GM12864 (cell line): ENCODE data around the gene LZTR1.
"Not testable (repeated sequence)": the region's sequence is repeated elsewhere in the genome, so short reads cannot be mapped to it uniquely, and the experiment has no call there.

ENCODE experiments used
- DNase-seq: peaks from one replicate; pipeline ENCODE4 v3.0.0-alpha.2; 2011; ENCODE audit warnings: low read depth
- H3K4me3 ChIP-seq: 2 replicates; pipeline ENCODE4 v1.5.1; 2011; ENCODE audit warnings: mild to moderate bottlenecking, low read depth, low read length, control low read depth
- TF ChIP-seq, protein P1 (sequence below): IDR thresholded peaks from 2 replicates; pipeline ENCODE4 v1.5.1; 2011; ENCODE audit warnings: low read depth, mild to moderate bottlenecking, moderate library complexity, low read length, control low read depth, inconsistent platforms; ENCODE audit errors: missing control alignments

The LZTR1 gene

DNA sequence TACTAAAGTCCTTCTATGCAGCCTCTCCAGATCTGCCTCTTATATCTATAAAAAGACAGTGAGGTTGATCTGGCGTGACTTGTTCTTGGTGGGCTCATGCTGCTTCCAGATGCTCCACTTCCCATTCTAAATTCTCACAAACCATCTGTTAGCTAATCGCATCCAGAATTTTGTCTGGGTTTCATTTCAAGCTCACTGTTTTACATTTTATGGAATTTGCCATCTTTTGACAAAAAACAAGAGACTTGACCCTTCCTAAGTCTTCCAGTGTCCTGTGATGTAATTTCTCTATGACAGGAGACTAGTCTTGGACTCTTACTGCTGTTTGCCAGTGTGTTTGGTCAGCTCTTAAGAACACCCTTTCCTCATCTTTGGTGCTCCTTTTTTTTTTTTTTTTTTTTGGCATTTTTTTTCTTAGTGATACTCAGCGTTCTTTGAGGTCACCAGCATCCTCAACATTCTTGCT is 41.9 kb upstream of the LZTR1 start:
- TF ChIP-seq, protein P1, sequence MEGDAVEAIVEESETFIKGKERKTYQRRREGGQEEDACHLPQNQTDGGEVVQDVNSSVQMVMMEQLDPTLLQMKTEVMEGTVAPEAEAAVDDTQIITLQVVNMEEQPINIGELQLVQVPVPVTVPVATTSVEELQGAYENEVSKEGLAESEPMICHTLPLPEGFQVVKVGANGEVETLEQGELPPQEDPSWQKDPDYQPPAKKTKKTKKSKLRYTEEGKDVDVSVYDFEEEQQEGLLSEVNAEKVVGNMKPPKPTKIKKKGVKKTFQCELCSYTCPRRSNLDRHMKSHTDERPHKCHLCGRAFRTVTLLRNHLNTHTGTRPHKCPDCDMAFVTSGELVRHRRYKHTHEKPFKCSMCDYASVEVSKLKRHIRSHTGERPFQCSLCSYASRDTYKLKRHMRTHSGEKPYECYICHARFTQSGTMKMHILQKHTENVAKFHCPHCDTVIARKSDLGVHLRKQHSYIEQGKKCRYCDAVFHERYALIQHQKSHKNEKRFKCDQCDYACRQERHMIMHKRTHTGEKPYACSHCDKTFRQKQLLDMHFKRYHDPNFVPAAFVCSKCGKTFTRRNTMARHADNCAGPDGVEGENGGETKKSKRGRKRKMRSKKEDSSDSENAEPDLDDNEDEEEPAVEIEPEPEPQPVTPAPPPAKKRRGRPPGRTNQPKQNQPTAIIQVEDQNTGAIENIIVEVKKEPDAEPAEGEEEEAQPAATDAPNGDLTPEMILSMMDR: no peak
- no peak for DNase-seq
- H3K4me3 ChIP-seq: no peak overlapping the region

DNA sequence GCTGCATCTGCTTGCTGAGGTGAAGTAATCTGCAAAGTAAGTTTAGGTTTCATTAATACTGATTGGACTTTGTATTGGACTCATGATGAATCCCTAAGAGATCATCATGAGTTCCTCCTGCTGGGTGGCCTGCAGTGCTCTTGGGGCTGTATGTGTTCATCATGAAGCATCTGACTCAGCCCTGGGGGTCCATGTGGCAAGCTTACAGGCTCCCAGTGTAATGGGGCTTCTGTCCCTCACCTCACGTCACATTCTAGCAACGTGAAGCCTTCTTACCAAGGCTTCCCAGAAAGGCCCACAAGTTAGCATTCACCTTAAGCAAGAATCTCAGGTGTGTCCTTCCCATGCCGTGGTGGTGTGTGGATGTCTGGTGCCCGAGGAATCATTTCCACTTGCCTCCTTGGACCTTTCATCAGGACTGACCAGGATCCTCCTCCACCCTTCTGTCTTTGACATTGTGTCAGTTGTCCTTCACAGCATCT is 41.2 kb upstream of the LZTR1 start:
- DNase-seq: no peak
- TF ChIP-seq, protein P1: no peak
- H3K4me3 ChIP-seq: no peak overlapping the region

DNA sequence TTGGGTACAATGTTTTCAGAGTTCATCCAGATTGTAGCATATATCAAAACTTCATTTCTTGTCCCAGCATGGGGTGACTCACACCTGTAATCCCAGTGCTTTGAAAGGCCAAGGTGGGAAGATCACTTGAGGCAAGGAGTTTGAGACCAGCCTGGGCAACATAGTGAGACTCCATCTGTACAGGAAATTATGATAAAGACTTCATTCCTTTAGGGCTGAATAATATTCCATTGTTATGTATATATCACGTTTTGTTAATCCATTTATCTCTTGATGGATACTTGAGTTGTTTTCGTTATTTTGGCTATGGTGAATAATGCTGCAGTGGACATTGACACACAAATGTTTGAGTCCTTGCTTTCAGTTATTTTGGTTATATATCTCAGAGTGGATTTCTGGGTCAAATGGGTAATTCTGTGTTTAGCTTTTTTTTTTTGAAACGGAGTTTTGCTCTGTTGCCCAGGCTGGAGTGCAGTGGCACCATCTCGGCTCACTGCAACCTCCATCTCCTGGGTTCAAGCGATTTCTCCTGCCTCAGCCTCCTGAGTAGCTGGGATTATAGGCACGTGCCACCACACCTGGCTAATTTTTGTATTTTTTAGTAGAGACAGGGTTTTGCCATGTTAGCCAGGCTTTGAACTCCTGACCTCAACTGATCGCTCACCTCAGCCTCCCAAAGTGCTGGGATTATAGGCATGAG is 39.7 kb upstream of the LZTR1 start:
- not testable (repeated sequence) for DNase-seq, H3K4me3 ChIP-seq

DNA sequence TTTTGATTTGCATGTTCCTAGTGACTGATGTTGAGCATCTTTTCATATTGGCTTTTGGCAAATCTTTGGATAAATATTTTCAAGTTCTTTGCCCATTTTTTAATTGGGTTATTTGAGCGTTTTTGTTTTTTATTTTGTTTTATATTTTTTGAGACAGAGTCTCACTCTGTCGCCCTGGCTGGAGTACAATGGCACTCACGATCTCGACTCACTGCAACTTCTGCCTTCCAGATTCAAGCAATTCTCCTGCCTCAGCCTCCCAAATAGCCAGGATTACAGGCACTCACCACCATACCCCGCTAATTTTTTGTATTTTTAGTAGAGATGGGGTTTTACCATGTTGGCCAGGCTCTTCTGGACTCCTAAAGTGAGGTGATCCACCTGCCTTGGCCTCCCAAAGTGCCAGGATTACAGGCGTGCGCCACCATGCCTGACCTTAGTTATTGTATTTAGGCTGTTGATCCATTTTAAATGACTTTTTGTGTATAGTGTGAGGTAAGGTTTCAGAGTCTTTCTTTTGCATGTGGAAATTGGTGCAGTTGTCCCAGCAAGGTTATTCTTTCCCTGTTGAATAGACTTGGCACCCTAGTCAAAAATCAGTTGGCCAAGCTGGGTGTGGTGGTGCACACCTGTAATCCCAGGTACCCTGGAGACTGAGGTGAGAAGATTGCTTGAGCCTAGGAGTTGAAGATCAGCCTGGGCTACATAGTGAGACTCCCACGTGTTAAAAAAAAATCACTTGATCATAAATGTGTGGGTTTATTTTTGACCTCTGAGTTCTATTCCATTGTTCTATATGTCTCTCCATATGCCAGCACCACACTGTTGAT is 38.8 kb upstream of the LZTR1 start:
- DNase-seq: no peak
- no peak overlapping the region for H3K4me3 ChIP-seq
- TF ChIP-seq, protein P1: no peak

DNA sequence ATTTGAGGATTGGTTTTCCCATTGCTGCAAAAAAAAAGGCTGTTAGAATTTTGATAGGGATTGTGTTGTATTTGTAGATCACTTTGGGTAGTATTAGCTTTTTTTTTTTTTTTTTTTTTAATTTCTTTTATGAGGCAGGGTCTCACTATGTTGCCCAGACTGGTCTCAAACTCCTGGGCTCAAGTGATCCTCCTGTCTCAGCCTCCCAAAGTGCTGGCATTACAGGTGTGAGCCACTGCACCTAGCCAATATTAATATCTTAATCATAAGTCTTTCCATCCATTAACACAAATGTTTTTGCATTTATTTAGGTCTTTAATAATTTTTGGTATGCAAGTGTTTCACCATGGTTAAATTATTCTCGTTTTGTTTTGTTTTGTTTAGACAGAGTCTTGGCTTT is 38.1 kb upstream of the LZTR1 start:
- TF ChIP-seq, protein P1: no peak
- no peak for DNase-seq
- no peak overlapping the region for H3K4me3 ChIP-seq

DNA sequence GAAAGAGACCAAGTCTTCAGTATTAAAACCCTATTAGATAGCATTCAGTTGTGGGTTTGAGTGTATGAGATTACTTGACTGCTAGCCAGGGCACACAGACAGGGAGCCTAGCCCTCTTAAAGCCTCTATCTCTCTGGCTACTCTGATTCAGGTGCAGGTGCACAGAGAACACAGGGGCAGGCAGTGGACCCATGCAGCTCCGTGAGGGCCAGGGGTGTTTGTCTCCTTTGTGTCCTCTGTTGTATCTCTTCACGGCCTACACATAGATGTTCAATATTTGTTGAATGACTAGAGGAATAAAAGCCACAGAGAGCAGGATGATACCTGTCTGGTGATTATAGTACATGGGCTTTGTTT is 36.5 kb upstream of the LZTR1 start:
- TF ChIP-seq, protein P1: no peak
- no peak overlapping the region for H3K4me3 ChIP-seq
- DNase-seq: no peak

DNA sequence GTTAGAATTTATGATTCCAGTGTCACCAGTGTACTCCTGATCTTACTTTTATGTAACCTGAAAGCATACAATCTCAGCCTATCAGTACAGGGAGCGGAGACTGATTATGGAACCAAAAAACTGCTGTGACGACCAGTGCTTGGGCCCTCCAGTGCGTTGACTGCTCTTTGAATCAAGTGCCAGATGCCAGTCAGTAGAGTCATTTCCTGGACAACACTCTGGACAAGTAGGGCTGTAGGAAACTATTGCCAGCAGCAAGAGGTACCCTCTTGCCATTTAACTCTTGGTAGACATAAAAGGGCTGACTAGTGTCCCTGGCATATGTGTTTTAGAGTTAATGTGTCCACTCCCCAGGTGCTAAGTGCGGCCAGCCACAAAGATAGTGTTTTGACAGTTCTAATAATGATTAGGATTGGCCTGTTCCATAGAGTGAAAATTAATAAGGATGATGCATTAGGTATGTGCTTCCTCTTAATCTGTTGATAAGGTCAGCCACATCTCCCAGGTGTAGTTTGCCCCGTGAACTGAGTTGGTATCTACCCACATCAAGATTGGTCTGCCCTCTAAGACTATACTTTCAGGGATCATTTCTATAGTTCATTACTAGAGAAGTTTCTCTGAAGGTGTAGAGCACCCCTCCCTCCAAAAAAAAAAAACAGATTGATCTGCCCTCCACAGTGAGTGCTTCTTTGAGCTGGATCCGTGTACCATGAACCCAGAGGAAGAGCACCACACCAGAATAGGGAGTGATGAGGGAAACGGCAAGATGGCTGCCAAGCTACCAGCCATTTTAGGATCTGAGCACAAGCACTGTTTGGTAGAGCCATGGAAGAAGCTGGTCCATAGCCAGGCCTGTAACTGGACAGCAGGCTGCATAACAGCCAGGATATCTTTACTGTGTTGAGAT is 35.8 kb upstream of the LZTR1 start:
- DNase-seq: no peak
- TF ChIP-seq, protein P1: no peak
- no peak overlapping the region for H3K4me3 ChIP-seq
